T-helper 17 cell (primary cell): ENCODE measurements around the gene BPIFB2. TPM values are rescaled to one million over a fixed set of nuclear protein-coding genes. Genes with fewer than 3 reads are reported as not detected.

Experiments
- ATAC-seq: fragments of 150-1000 bp; cut with Tn5 transposase; 2 replicates; pipeline ENCODE4 v1.10.0; 2021; ENCODE audit warnings: mild to moderate bottlenecking, moderate library complexity
- DNase-seq, 3 donors: peaks; one replicate each; pipeline versions ENCODE4 v3.0.0 to v3.0.0-alpha.2; 2020 to 2021
- H3K9me3 ChIP-seq: one replicate; pipeline ENCODE4 v1.7.0; 2013; ENCODE audit warnings: low read length, mild to moderate bottlenecking; ENCODE audit not compliant: control insufficient read depth, poor library complexity, severe bottlenecking
- H3K27ac Mint-ChIP-seq: one replicate; pipeline ENCODE4 v1.8.0; 2022; ENCODE audit warnings: mild to moderate bottlenecking, moderate library complexity, mixed read lengths
- H3K27me3 Mint-ChIP-seq: one replicate; pipeline ENCODE4 v1.8.0; 2022; ENCODE audit warnings: mixed read lengths
- H3K36me3 Mint-ChIP-seq: one replicate; pipeline ENCODE4 v1.8.0; 2022; ENCODE audit warnings: low read depth, mixed read lengths
- H3K4me1 Mint-ChIP-seq: one replicate; pipeline ENCODE4 v1.8.0; 2022; ENCODE audit warnings: mild to moderate bottlenecking, mixed read lengths
- H3K4me3 Mint-ChIP-seq: one replicate; pipeline ENCODE4 v1.8.0; 2022; ENCODE audit warnings: mild to moderate bottlenecking, moderate library complexity, mixed read lengths
- total RNA-seq, 4 donors: library from RNA in 2 of 4; stranded (reverse) in 2 of 4; gene quantifications; one replicate each; pipeline ENCODE4 v1.2.3 and lab custom pipeline; 2022 to 2026

Gene BPIFB2
- total RNA-seq, 2 donors from 2014 or later, result not detected

DNA sequence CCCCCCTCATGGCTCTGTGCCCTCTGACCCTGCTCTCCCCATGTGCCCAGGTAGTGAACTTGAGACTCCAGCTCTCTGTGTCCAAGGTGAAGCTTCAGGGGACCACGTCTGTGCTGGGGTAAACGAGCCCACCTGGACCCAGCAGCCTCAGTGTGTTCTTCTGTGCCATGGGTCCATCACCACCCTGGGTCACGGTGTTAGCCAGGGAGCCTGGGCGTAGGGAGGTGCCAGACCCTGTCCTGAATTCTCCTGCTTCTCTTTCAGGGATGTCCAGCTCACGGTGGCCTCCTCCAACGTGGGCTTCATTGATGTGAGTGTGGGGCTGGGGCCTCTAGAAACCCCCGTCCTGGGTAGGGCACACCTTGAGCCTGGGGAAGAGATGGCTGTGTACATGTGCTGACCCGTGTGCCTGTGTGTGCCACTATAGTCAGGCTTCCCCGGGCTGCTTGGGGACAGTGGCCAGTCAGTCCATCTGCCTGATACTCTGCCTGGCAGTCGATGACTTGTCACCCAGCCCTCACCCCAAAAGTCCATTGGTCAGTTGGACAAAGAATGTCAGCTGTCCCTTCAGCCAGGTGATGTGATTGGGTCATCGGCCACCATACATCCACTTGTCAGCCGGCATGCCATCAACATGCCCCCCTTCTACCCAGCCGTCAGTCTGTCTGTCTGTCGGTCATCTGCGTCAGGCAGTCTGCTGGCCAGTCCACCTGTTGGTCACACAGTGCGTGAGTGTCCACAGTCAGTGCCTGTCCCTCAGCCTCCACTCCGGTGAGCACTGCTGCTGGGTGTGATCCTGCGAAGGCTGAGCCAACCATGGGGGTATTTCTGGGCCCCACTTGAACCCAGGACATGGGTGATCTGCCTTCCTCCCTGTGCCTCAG, 13.0 kb downstream of the BPIFB2 start:
- no peak for DNase-seq
- H3K9me3 ChIP-seq, result no peaks in the 10 kb centered on the region
- Mint-ChIP-seq H3K4me1 (peaks cover 7% of the 10 kb centered on the region), H3K27me3 (no peaks in the 10 kb centered on the region), H3K36me3 (no peaks in the 10 kb centered on the region), H3K4me3 (peak overlapping the region; percentile 13), H3K27ac (no peak overlapping the region)
- ATAC-seq, result no peak

- no peaks in the 10 kb centered on the region for H3K27me3 Mint-ChIP-seq
- DNase-seq, result no peak
- no peak overlapping the region for H3K4me3 Mint-ChIP-seq
- peaks cover under 1% of the 10 kb centered on the region for H3K4me1 Mint-ChIP-seq
- no peak for ATAC-seq
- no peaks in the 10 kb centered on the region for H3K36me3 Mint-ChIP-seq
- no peaks in the 10 kb centered on the region for H3K9me3 ChIP-seq
- H3K27ac Mint-ChIP-seq, result no peak overlapping the region
Observed at GRCh38 chr20:33021879-33022278, 14.4 kb downstream of the BPIFB2 start.

- H3K9me3 ChIP-seq, result no peaks in the 10 kb centered on the region
- no peak overlapping the region for H3K4me3 Mint-ChIP-seq
- H3K36me3 Mint-ChIP-seq, result no peaks in the 10 kb centered on the region
- ATAC-seq (no peak), DNase-seq (no peak)
- no peaks in the 10 kb centered on the region for H3K27me3 Mint-ChIP-seq
- H3K27ac Mint-ChIP-seq, result no peak overlapping the region
- no peaks in the 10 kb centered on the region for H3K4me1 Mint-ChIP-seq
Observed at GRCh38 chr20:33022289-33022688, 14.8 kb downstream of the BPIFB2 start.

GRCh38 chr20:33022694-33023438, 15.4 kb downstream of the BPIFB2 start:
- no peaks in the 10 kb centered on the region for H3K9me3 ChIP-seq
- Mint-ChIP-seq H3K27me3 (no peaks in the 10 kb centered on the region), H3K4me3 (no peak overlapping the region), H3K4me1 (no peaks in the 10 kb centered on the region), H3K36me3 (no peaks in the 10 kb centered on the region), H3K27ac (no peak overlapping the region)
- DNase-seq (no peak), ATAC-seq (no peak)

DNA sequence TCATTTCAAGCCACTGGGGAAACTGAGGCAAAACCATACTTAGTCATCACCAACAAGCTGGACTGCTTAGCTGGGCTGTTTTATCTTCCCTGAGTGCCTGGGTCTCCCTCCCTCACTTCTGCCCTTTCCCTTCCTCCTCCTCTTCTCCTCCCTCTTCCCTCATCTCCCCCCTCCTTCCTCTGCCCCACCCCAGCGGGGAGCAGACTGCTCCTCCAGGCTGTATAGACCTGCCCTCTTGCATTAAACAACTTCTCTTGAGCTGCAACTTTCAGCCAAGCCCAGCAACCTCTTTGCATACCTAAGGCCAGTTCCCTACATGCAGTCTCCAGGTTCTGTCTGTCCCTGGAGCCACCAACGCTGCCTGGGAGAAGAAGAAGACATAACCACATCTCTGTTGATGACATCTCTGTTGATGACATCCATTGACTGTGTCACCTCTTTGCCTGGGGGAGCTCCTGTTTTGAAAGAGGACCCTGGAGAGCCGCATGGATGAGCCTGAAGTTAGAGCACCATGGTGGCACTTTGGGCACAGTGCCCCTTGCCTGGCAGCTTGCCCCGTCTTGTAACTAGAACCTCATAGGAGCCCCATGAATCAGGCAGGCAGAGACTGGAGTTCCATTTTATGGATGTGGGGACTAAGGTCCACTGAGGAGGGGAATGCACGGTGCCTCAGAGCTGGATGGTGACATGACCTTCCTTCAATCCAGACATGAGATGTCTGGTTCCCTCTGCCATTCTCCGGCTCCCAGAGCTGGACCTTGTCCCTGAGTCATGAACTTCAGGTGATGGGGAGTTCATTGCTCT, 16.1 kb downstream of the BPIFB2 start:
- no peak overlapping the region for H3K4me3 Mint-ChIP-seq
- H3K27ac Mint-ChIP-seq, result no peak overlapping the region
- ATAC-seq (no peak), DNase-seq (no peak)
- H3K36me3 Mint-ChIP-seq, result no peaks in the 10 kb centered on the region
- no peaks in the 10 kb centered on the region for H3K9me3 ChIP-seq
- H3K27me3 Mint-ChIP-seq, result no peaks in the 10 kb centered on the region
- H3K4me1 Mint-ChIP-seq, result no peaks in the 10 kb centered on the region

GRCh38 chr20:33024243-33024560, 16.7 kb downstream of the BPIFB2 start:
- DNase-seq (no peak), ATAC-seq (no peak)
- no peaks in the 10 kb centered on the region for H3K4me1 Mint-ChIP-seq
- no peaks in the 10 kb centered on the region for H3K36me3 Mint-ChIP-seq
- no peaks in the 10 kb centered on the region for H3K9me3 ChIP-seq
- no peak overlapping the region for H3K4me3 Mint-ChIP-seq
- H3K27me3 Mint-ChIP-seq, result no peaks in the 10 kb centered on the region
- no peak overlapping the region for H3K27ac Mint-ChIP-seq

DNA sequence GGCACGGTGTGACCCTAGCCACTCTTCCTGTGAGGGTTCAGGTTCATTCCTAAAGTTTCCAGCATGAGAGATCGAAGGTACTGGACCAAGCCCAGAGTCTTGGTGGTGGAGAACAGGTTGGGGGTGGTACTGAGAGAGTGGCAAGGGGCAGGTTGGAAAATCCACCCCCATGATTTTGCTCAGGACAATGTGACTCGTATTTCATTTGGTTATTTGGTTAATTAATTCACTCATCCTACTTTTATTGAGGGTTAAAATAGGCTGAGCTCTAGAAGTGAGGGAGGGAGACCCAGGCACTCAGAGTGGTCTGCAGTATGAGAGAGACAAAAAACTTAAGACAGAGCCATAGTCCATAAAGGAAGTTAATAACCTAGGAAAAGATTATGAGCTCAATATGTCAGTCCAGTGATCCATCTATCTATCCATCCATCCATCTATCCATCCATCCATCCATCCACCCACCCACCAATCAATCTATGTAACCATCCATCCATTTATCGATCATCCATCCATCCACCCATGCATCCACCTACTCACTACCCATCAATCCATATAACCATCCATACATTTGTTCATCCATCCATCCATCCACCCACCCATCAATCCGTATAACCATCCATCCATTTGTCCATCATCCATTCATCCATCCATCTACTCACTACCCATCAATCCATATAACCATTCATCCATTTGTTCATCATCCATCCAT, 17.3 kb downstream of the BPIFB2 start:
- H3K9me3 ChIP-seq, result no peaks in the 10 kb centered on the region
- Mint-ChIP-seq H3K27ac (no peak overlapping the region), H3K4me3 (no peak overlapping the region), H3K27me3 (no peaks in the 10 kb centered on the region), H3K4me1 (no peaks in the 10 kb centered on the region), H3K36me3 (no peaks in the 10 kb centered on the region)
- DNase-seq (no peak), ATAC-seq (no peak)

GRCh38 chr20:33025318-33025876, 17.9 kb downstream of the BPIFB2 start:
- DNase-seq (no peak), ATAC-seq (no peak)
- Mint-ChIP-seq H3K27ac (no peak overlapping the region), H3K27me3 (no peaks in the 10 kb centered on the region), H3K4me1 (no peaks in the 10 kb centered on the region), H3K36me3 (no peaks in the 10 kb centered on the region), H3K4me3 (no peak overlapping the region)
- H3K9me3 ChIP-seq, result no peaks in the 10 kb centered on the region

DNA sequence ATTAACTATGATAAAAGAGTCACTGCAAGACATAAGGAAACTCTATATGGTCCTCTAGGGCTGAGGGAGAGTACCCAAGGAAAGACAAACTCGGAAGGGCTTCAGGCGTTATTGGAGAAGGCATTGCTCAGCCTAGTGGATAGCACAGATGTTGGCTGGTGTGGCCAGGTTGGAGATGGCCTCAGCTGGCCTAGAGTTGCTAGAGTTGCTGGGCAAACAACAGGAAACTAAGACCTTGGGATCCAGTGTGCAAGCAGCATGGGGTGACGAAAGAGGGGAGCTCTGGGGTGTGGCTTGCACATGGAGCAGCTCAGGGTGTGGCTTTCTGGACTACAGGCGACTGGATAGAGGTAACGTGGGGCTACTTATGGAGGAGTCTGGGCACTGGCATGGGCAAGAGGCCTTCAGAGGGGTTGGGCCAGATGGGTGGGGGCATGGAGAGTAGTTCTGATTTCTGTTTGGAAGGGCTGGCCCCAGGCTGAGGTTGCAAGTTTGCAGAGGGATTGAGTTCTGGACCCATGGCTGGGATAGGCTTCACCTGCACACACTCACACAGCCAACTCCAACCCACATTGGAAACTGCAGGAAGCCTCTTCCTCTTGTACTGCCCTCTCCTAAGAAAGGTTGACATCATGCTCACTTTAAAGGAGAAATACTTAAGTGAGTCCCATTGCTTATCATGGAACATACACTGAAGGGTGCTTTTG, 18.7 kb downstream of the BPIFB2 start:
- H3K9me3 ChIP-seq, result no peaks in the 10 kb centered on the region
- DNase-seq (no peak), ATAC-seq (no peak)
- Mint-ChIP-seq H3K4me1 (no peaks in the 10 kb centered on the region), H3K36me3 (no peaks in the 10 kb centered on the region), H3K27me3 (no peaks in the 10 kb centered on the region), H3K27ac (no peak overlapping the region), H3K4me3 (no peak overlapping the region)

GRCh38 chr20:33026779-33027759, 19.6 kb downstream of the BPIFB2 start:
- Mint-ChIP-seq H3K4me3 (peak overlapping the region; percentile 4), H3K27me3 (no peaks in the 10 kb centered on the region), H3K36me3 (no peaks in the 10 kb centered on the region), H3K27ac (no peak overlapping the region), H3K4me1 (no peaks in the 10 kb centered on the region)
- H3K9me3 ChIP-seq, result no peaks in the 10 kb centered on the region
- ATAC-seq (no peak), DNase-seq (no peak)
